ENCODE measurements around the gene TGFBR1.
"Not testable (repeated sequence)": the region's sequence is repeated elsewhere in the genome, so short reads cannot be mapped to it uniquely, and the experiment has no call there.

Gene TGFBR1

GRCh38 chr9:99076483-99077171, 28.3 kb upstream of the TGFBR1 start:
- peak; percentile 65 for DNase-seq

- no peak for DNase-seq
Measured at GRCh38 chr9:99078717-99079116, 26.2 kb upstream of the TGFBR1 start.

- DNase-seq = no peak
Measured at GRCh38 chr9:99079542-99079941, 25.4 kb upstream of the TGFBR1 start.

GRCh38 chr9:99083051-99083450, 21.9 kb upstream of the TGFBR1 start:
- no peak for DNase-seq

GRCh38 chr9:99085949-99086948, 18.7 kb upstream of the TGFBR1 start:
- no peak for DNase-seq

- DNase-seq = no peak
Measured at GRCh38 chr9:99087462-99087861, 17.5 kb upstream of the TGFBR1 start.

GRCh38 chr9:99090336-99091130, 14.4 kb upstream of the TGFBR1 start:
- DNase-seq = no peak

- peak; percentile 27 for DNase-seq
Measured at GRCh38 chr9:99092643-99093491, 12.0 kb upstream of the TGFBR1 start.

GRCh38 chr9:99093492-99093791, 11.5 kb upstream of the TGFBR1 start:
- no peak for DNase-seq

- no peak for DNase-seq
Measured at GRCh38 chr9:99095565-99095964, 9.3 kb upstream of the TGFBR1 start.

GRCh38 chr9:99096409-99096808, 8.5 kb upstream of the TGFBR1 start:
- no peak for DNase-seq

GRCh38 chr9:99099806-99100585, 4.9 kb upstream of the TGFBR1 start:
- not testable (repeated sequence) for DNase-seq

- DNase-seq = no peak
Measured at GRCh38 chr9:99101271-99101670, 3.6 kb upstream of the TGFBR1 start.

GRCh38 chr9:99101812-99102211, 3.1 kb upstream of the TGFBR1 start:
- no peak for DNase-seq

GRCh38 chr9:99103054-99103895, 1.6 kb upstream of the TGFBR1 start:
- DNase-seq = no peak

GRCh38 chr9:99103901-99104458, 933 bp upstream of the TGFBR1 start:
- no peak for DNase-seq

GRCh38 chr9:99105152-99106043, 485 bp downstream of the TGFBR1 start:
- DNase-seq = peak; percentile 32

- no peak for DNase-seq
Measured at GRCh38 chr9:99106044-99106375, 1.1 kb downstream of the TGFBR1 start.

GRCh38 chr9:99107421-99107820, 2.5 kb downstream of the TGFBR1 start:
- DNase-seq = no peak

All from CD4-positive, alpha-beta T cell treated with Interleukin-12 subunit alpha and Interleukin-12 subunit beta, for 1 hour (primary cell).